ENCODE measurements around the gene GALNTL6. TPM values are rescaled to one million over a fixed set of nuclear protein-coding genes. Genes with fewer than 3 reads are reported as not detected.

Gene GALNTL6
- total RNA-seq, 1 donor from 2014 or later = not detected

GRCh38 chr4:172785613-172786012 lies 972.4 kb downstream of the GALNTL6 start:
- H3K4me1 ChIP-seq = no peaks in the 10 kb centered on the region
- no peaks in the 10 kb centered on the region for H3K27me3 ChIP-seq (ENCODE audit: low read depth)
- TF ChIP-seq, protein P1, sequence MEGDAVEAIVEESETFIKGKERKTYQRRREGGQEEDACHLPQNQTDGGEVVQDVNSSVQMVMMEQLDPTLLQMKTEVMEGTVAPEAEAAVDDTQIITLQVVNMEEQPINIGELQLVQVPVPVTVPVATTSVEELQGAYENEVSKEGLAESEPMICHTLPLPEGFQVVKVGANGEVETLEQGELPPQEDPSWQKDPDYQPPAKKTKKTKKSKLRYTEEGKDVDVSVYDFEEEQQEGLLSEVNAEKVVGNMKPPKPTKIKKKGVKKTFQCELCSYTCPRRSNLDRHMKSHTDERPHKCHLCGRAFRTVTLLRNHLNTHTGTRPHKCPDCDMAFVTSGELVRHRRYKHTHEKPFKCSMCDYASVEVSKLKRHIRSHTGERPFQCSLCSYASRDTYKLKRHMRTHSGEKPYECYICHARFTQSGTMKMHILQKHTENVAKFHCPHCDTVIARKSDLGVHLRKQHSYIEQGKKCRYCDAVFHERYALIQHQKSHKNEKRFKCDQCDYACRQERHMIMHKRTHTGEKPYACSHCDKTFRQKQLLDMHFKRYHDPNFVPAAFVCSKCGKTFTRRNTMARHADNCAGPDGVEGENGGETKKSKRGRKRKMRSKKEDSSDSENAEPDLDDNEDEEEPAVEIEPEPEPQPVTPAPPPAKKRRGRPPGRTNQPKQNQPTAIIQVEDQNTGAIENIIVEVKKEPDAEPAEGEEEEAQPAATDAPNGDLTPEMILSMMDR (IDR thresholded peaks at IDR 0.05; ENCODE audit: borderline replicate concordance) = no peak
- no peaks in the 10 kb centered on the region for H3K9me3 ChIP-seq (replicated peaks)
- intact Hi-C loops (cut with micrococcal nuclease) = no loop called here
- no peak overlapping the region for H3K27ac ChIP-seq (replicated peaks)
- H3K36me3 ChIP-seq = no peaks in the 10 kb centered on the region
- no peak overlapping the region for H3K4me3 ChIP-seq
- DNase-seq = no peak

GRCh38 chr4:172786039-172786792 lies 973.0 kb downstream of the GALNTL6 start:
- Histone ChIP-seq H3K27ac (replicated peaks) (no peak overlapping the region), H3K9me3 (replicated peaks) (no peaks in the 10 kb centered on the region), H3K27me3 (ENCODE audit: low read depth) (no peaks in the 10 kb centered on the region), H3K4me1 (no peaks in the 10 kb centered on the region), H3K4me3 (no peak overlapping the region), H3K36me3 (no peaks in the 10 kb centered on the region)
- DNase-seq = no peak
- intact Hi-C loops (cut with micrococcal nuclease) = no loop called here
- TF ChIP-seq, protein P1 (IDR thresholded peaks at IDR 0.05; ENCODE audit: borderline replicate concordance) = no peak

- intact Hi-C loops (cut with micrococcal nuclease) = no loop called here
Observed at GRCh38 chr4:172787111-172787510, 973.9 kb downstream of the GALNTL6 start.

DNA sequence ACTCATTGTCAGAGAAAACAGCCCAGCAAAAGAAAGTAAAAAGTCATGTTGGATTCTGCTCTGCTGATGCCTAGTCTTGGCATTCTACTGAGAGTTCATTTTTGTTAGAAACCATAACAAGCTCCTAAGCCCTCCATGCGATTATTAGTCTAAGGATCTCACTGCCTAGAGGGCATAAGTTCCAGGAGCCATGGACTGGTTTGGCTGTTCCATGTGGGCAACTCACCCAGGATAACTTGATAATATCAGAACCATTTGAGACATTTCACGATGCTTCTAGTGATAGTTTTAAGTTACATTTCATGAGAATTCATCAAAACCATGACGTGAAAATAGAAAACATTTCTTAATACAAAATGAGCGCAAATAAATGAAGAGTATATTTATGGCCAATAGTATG lies 978.6 kb downstream of the GALNTL6 start:
- intact Hi-C loops (cut with micrococcal nuclease) = no loop called here
- TF ChIP-seq, protein P1 (IDR thresholded peaks at IDR 0.05; ENCODE audit: borderline replicate concordance) = no peak
- H3K9me3 ChIP-seq (replicated peaks) = no peaks in the 10 kb centered on the region
- H3K27me3 ChIP-seq (ENCODE audit: low read depth) = no peaks in the 10 kb centered on the region
- H3K4me1 ChIP-seq = no peaks in the 10 kb centered on the region
- no peak overlapping the region for H3K27ac ChIP-seq (replicated peaks)
- H3K4me3 ChIP-seq = no peak overlapping the region
- no peak for DNase-seq
- H3K36me3 ChIP-seq = no peaks in the 10 kb centered on the region

More at GRCh38 chr4:172787111-172787510, 973.9 kb downstream of the GALNTL6 start:
- no peaks in the 10 kb centered on the region for H3K27me3 ChIP-seq (ENCODE audit: low read depth)
- no peaks in the 10 kb centered on the region for H3K9me3 ChIP-seq (replicated peaks)
- H3K4me3 ChIP-seq = no peak overlapping the region
- no peaks in the 10 kb centered on the region for H3K36me3 ChIP-seq
- no peaks in the 10 kb centered on the region for H3K4me1 ChIP-seq
- no peak for DNase-seq
- TF ChIP-seq, protein P1 (IDR thresholded peaks at IDR 0.05; ENCODE audit: borderline replicate concordance) = no peak
- H3K27ac ChIP-seq (replicated peaks) = no peak overlapping the region

- no peaks in the 10 kb centered on the region for H3K27me3 ChIP-seq (ENCODE audit: low read depth)
- H3K4me3 ChIP-seq = no peak overlapping the region
- intact Hi-C loops (cut with micrococcal nuclease) = no loop called here
- TF ChIP-seq, protein P1 (IDR thresholded peaks at IDR 0.05; ENCODE audit: borderline replicate concordance) = no peak
- no peaks in the 10 kb centered on the region for H3K36me3 ChIP-seq
- no peak overlapping the region for H3K27ac ChIP-seq (replicated peaks)
- DNase-seq = no peak
- no peaks in the 10 kb centered on the region for H3K9me3 ChIP-seq (replicated peaks)
- no peaks in the 10 kb centered on the region for H3K4me1 ChIP-seq
Observed at GRCh38 chr4:172793565-172794306, 980.5 kb downstream of the GALNTL6 start.

Data from left ventricle myocardium inferior (tissue), 1 donor.